ENCODE results near the gene CCDC138.

DNA sequence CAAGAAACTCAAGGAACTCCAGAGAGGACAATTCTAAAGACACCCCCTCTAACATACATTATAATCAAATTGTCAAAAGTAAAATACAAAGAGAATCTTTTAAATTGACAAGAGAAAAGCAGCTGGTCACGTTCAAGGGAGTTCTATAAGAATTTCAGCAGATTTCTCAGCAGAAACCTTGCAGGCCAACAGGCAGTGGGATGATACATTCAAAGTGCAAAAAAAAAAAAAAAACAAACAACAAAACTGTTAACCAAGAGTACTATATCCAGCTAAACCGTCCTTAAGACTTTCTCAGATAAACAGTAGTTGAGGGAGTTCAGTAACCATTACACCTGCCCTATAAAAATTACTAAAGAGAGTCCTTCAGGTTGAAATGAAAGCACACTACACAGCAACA is 33.9 kb downstream of the CCDC138 start:
- TF ChIP-seq, protein P1, sequence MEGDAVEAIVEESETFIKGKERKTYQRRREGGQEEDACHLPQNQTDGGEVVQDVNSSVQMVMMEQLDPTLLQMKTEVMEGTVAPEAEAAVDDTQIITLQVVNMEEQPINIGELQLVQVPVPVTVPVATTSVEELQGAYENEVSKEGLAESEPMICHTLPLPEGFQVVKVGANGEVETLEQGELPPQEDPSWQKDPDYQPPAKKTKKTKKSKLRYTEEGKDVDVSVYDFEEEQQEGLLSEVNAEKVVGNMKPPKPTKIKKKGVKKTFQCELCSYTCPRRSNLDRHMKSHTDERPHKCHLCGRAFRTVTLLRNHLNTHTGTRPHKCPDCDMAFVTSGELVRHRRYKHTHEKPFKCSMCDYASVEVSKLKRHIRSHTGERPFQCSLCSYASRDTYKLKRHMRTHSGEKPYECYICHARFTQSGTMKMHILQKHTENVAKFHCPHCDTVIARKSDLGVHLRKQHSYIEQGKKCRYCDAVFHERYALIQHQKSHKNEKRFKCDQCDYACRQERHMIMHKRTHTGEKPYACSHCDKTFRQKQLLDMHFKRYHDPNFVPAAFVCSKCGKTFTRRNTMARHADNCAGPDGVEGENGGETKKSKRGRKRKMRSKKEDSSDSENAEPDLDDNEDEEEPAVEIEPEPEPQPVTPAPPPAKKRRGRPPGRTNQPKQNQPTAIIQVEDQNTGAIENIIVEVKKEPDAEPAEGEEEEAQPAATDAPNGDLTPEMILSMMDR (IDR thresholded peaks at IDR 0.05): no peak
- no peak for TF ChIP-seq POLR2A (IDR thresholded peaks at IDR 0.05; ENCODE audit: low read depth)
